GM23248 (cell line): ENCODE results near the gene FILIP1.

Experiments
- EZH2 ChIP-seq: fragments of 200-600 bp; sonication (generic); IDR thresholded peaks from 2 replicates; pipeline ENCODE4 v1.6.1; 2018; ENCODE audit warnings: antibody characterized with exemption, mild to moderate bottlenecking; ENCODE audit not compliant: insufficient read depth, poor library complexity, severe bottlenecking
- EZH2phosphoT487 ChIP-seq: fragments of 200-600 bp; sonication (generic); IDR thresholded peaks from 2 replicates; pipeline ENCODE4 v1.6.1; 2018; ENCODE audit warnings: antibody characterized with exemption, moderate library complexity, mild to moderate bottlenecking, low read depth; ENCODE audit not compliant: insufficient read depth

- TF ChIP-seq EZH2 (no peak), EZH2phosphoT487 (no peak)
These were observed 155.6 kb downstream of the FILIP1 start for GRCh38 chr6:75337835-75338580.
